Liver (tissue), 9 donors: ENCODE measurements around the gene POU2F3. TPM values are rescaled to one million over a fixed set of nuclear protein-coding genes. Genes with fewer than 3 reads are reported as not detected.

Experiments used
- DNase-seq: peaks from one replicate; pipeline ENCODE4 v3.0.0-alpha.2; 2017; ENCODE audit warnings: low spot score
- H3K27ac ChIP-seq, 2 donors: one replicate each; pipeline ENCODE4 v1.7.0; 2013; ENCODE audit warnings: inconsistent platforms in 2 of 2, low read length in 2 of 2, control low read depth in 1 of 2, low read depth in 1 of 2, mild to moderate bottlenecking in 1 of 2
- H3K27me3 ChIP-seq, 4 donors: one replicate each; pipeline versions ENCODE4 v1.6.1 to v1.7.0; 2013; ENCODE audit warnings: low read length in 3 of 4, inconsistent platforms in 1 of 4, mild to moderate bottlenecking in 1 of 4, moderate library complexity in 1 of 4; ENCODE audit not compliant: control insufficient read depth in 4 of 4, insufficient read depth in 4 of 4
- H3K36me3 ChIP-seq, 4 donors: one replicate each; pipeline versions ENCODE4 v1.6.1 to v1.7.0; 2013; ENCODE audit warnings: low read length in 3 of 4, mild to moderate bottlenecking in 3 of 4, low read depth in 1 of 4, moderate library complexity in 1 of 4; ENCODE audit not compliant: control insufficient read depth in 4 of 4, insufficient read depth in 3 of 4
- H3K4me1 ChIP-seq, 4 donors: one replicate each; pipeline versions ENCODE4 v1.6.1 to v1.7.0; 2013; ENCODE audit warnings: low read length in 3 of 4, mild to moderate bottlenecking in 3 of 4, moderate library complexity in 1 of 4; ENCODE audit not compliant: control insufficient read depth in 4 of 4, insufficient read depth in 4 of 4
- H3K4me3 ChIP-seq, 3 donors: one replicate each; pipeline versions ENCODE4 v1.6.1 to v1.7.0; 2013; ENCODE audit warnings: low read length in 3 of 3, control low read depth in 1 of 3, low read depth in 1 of 3, mild to moderate bottlenecking in 1 of 3
- H3K9ac ChIP-seq, 2 donors: one replicate each; pipeline ENCODE4 v1.7.0; 2013; ENCODE audit warnings: low read length in 2 of 2, mild to moderate bottlenecking in 2 of 2, moderate library complexity in 2 of 2, control low read depth in 1 of 2, low read depth in 1 of 2
- H3K9me3 ChIP-seq, 4 donors: one replicate each; pipeline versions ENCODE4 v1.6.1 to v1.7.0; 2013; ENCODE audit warnings: low read length in 3 of 4; ENCODE audit not compliant: control insufficient read depth in 4 of 4
- FOXA1 ChIP-seq: IDR thresholded peaks from 2 replicates; pipeline ENCODE4 v1.6.1; 2016; ENCODE audit warnings: antibody characterized with exemption
- GABPA ChIP-seq, 2 donors: IDR thresholded peaks in 1 of 2; conservative IDR thresholded peaks in 1 of 2; 2 replicates each; pipeline ENCODE4 v1.6.1; 2016; ENCODE audit warnings: antibody characterized with exemption in 2 of 2, mild to moderate bottlenecking in 1 of 2, moderate library complexity in 1 of 2
- HNF4A ChIP-seq, 2 donors: conservative IDR thresholded peaks; 2 replicates each; pipeline ENCODE4 v1.6.1; 2016; ENCODE audit warnings: antibody characterized with exemption in 2 of 2, mild to moderate bottlenecking in 2 of 2
- HNF4G ChIP-seq: IDR thresholded peaks from 2 replicates; pipeline ENCODE4 v1.6.1; 2016; ENCODE audit warnings: antibody characterized with exemption
- JUND ChIP-seq, 2 donors: IDR thresholded peaks; 2 replicates each; pipeline ENCODE4 v1.6.1; 2016; ENCODE audit warnings: antibody characterized with exemption in 2 of 2
- NR2F2 ChIP-seq: IDR thresholded peaks from 2 replicates; pipeline ENCODE4 v1.6.1; 2016; ENCODE audit warnings: antibody characterized with exemption
- RXRA ChIP-seq, 2 donors: IDR thresholded peaks; 2 replicates each; pipeline ENCODE4 v1.6.1; 2017 to 2018; ENCODE audit warnings: antibody characterized with exemption in 2 of 2, mild to moderate bottlenecking in 1 of 2
- SP1 ChIP-seq: IDR thresholded peaks from 2 replicates; pipeline ENCODE4 v1.6.1; 2018; ENCODE audit warnings: antibody characterized with exemption, mild to moderate bottlenecking
- TAF1 ChIP-seq: conservative IDR thresholded peaks from 2 replicates; pipeline ENCODE4 v1.6.1; 2016; ENCODE audit warnings: antibody characterized with exemption, mild to moderate bottlenecking
- YY1 ChIP-seq: IDR thresholded peaks from 2 replicates; pipeline ENCODE4 v1.6.1; 2016; ENCODE audit warnings: antibody characterized with exemption, mild to moderate bottlenecking
- whole genome bisulfite sequencing: extraction: QIAGEN DNeasy Blood & Tissue Kit; methylation state at CpG from one replicate; pipeline ENCODE4 v1.1.7; 2013; 5-methylcytosine and 5-hydroxymethylcytosine counted together
- polyA plus RNA-seq, 2 donors: library from polyadenylated mRNA; stranded (reverse) in 1 of 2; unstranded in 1 of 2; fragments of 200-250 nt in 1 of 2; fragments of >200 nt in 1 of 2; fragmentation: Nextera tagmentation in 1 of 2; extraction: Ambion mirVana in 1 of 2; gene quantifications; one replicate each; pipeline versions ENCODE4 v1.2.1 to v1.2.3, GENCODE V29; 2013 to 2015
- total RNA-seq, 2 donors: library from RNA; depleted of rRNA; stranded (reverse); fragments of >200 nt; gene quantifications; one replicate each; pipeline ENCODE4 v1.2.3, GENCODE V29; 2014
- TF ChIP-seq, protein P1 (sequence below): IDR thresholded peaks from 2 replicates; pipeline ENCODE4 v1.6.1; 2016; ENCODE audit warnings: antibody characterized with exemption, mild to moderate bottlenecking
- TF ChIP-seq, protein P2 (sequence below): IDR thresholded peaks from 2 replicates; pipeline ENCODE4 v1.6.1; 2016; ENCODE audit warnings: antibody characterized with exemption
- TF ChIP-seq, protein P3 (sequence below): IDR thresholded peaks from 2 replicates; pipeline ENCODE4 v1.6.1; 2016; ENCODE audit warnings: antibody characterized with exemption
- donor health status: healthy.
- donor health status: healthy.
- donor health status: healthy.
- donor health status: healthy.
- donor health status: healthy.

The POU2F3 gene
- total and polyA plus RNA-seq, 4 donors, result not detected

DNA sequence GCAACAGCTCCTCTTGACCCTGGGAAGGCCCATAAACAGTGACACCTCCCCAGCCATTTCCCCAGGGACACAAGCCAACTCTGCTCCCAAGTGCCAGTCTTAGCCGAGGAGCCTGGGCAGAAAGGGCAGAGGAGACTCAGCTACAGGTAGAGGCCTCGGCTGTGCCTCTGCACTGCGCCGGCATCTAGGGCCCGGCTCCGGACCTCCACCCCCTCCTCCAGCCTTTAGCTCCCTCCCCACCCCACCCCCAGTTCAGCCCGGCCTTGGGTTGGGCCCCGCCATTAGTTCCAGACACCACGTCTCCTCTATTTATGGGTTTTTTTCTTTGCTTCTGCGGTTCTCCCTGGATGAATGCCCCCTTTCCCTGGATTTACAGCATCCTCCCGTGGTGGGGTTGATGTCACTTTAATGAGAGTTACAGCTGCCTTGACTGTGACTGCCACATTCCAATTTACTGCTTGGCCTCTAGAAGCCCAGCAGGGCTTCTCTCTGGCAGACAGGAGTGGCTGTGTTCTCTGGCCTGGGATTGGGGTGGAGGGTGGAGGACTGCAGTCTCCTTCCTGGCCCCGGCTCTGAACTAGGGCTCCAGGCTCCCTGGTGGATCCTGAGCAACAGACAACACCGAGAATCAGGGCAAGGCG, 42.6 kb upstream of the POU2F3 start:
- TF ChIP-seq NR2F2, result no peak
- TF ChIP-seq, protein P1, sequence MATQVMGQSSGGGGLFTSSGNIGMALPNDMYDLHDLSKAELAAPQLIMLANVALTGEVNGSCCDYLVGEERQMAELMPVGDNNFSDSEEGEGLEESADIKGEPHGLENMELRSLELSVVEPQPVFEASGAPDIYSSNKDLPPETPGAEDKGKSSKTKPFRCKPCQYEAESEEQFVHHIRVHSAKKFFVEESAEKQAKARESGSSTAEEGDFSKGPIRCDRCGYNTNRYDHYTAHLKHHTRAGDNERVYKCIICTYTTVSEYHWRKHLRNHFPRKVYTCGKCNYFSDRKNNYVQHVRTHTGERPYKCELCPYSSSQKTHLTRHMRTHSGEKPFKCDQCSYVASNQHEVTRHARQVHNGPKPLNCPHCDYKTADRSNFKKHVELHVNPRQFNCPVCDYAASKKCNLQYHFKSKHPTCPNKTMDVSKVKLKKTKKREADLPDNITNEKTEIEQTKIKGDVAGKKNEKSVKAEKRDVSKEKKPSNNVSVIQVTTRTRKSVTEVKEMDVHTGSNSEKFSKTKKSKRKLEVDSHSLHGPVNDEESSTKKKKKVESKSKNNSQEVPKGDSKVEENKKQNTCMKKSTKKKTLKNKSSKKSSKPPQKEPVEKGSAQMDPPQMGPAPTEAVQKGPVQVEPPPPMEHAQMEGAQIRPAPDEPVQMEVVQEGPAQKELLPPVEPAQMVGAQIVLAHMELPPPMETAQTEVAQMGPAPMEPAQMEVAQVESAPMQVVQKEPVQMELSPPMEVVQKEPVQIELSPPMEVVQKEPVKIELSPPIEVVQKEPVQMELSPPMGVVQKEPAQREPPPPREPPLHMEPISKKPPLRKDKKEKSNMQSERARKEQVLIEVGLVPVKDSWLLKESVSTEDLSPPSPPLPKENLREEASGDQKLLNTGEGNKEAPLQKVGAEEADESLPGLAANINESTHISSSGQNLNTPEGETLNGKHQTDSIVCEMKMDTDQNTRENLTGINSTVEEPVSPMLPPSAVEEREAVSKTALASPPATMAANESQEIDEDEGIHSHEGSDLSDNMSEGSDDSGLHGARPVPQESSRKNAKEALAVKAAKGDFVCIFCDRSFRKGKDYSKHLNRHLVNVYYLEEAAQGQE, result no peak
- TF ChIP-seq RXRA (IDR thresholded peaks at IDR 0.05), result no peak
- TF ChIP-seq, protein P2, sequence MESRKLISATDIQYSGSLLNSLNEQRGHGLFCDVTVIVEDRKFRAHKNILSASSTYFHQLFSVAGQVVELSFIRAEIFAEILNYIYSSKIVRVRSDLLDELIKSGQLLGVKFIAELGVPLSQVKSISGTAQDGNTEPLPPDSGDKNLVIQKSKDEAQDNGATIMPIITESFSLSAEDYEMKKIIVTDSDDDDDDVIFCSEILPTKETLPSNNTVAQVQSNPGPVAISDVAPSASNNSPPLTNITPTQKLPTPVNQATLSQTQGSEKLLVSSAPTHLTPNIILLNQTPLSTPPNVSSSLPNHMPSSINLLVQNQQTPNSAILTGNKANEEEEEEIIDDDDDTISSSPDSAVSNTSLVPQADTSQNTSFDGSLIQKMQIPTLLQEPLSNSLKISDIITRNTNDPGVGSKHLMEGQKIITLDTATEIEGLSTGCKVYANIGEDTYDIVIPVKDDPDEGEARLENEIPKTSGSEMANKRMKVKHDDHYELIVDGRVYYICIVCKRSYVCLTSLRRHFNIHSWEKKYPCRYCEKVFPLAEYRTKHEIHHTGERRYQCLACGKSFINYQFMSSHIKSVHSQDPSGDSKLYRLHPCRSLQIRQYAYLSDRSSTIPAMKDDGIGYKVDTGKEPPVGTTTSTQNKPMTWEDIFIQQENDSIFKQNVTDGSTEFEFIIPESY, result no peak
- TF ChIP-seq FOXA1, result no peak
- TF ChIP-seq, protein P3, sequence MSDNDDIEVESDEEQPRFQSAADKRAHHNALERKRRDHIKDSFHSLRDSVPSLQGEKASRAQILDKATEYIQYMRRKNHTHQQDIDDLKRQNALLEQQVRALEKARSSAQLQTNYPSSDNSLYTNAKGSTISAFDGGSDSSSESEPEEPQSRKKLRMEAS, result no peak
- TF ChIP-seq JUND (IDR thresholded peaks at IDR 0.05), result no peak
- no peak for TF ChIP-seq YY1
- TF ChIP-seq GABPA (IDR thresholded peaks at IDR 0.05 in 1 of 2, conservative IDR thresholded peaks at IDR 0.05 in 1 of 2), result no peak
- no peak for TF ChIP-seq TAF1
- WGBS, result 78% methylated on average over 14 of the region's 14 CpGs
- Histone ChIP-seq H3K9ac (peak overlapping the region in 1 of 2 donors; percentile 36), H3K4me3 (no peak overlapping the region), H3K27me3 (no peaks in the 10 kb centered on the region), H3K4me1 (peaks cover 4 to 52% (median 36%) of the 10 kb centered on the region in 4 donors), H3K9me3 (no peaks in the 10 kb centered on the region), H3K36me3 (no peaks in the 10 kb centered on the region), H3K27ac (peak overlapping the region in 1 of 2 donors; percentile 24)
- DNase-seq, result no peak

DNA sequence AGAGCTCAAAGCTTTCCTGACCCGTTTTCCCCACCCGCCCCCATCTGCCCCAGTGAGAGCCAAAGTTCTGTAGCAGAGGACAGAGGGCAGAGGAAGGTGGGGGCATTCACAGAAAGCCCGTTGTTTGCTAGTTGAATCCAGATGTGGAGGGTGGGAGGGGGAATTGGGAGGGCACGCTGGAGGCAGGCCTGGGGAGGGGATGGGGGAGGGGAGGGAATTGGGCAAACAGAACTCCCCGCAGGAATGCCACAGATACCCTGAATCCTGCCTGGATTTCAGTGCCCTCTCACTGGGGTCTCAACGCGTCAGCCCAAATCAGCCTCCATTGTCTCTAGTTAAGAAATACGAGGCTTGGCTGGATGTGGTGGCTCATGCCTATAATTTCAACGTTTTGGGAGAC, 42.0 kb upstream of the POU2F3 start:
- no peaks in the 10 kb centered on the region for H3K36me3 ChIP-seq
- peak in 1 of 2 donors; percentile 41 for TF ChIP-seq HNF4A (conservative IDR thresholded peaks at IDR 0.05)
- no peak for TF ChIP-seq GABPA (IDR thresholded peaks at IDR 0.05 in 1 of 2, conservative IDR thresholded peaks at IDR 0.05 in 1 of 2)
- TF ChIP-seq SP1, result no peak
- H3K27ac ChIP-seq, result no peak overlapping the region
- H3K4me1 ChIP-seq, result peaks cover 4 to 47% (median 31%) of the 10 kb centered on the region in 4 donors
- no peak overlapping the region for H3K9ac ChIP-seq
- H3K4me3 ChIP-seq, result no peak overlapping the region
- no peaks in the 10 kb centered on the region for H3K27me3 ChIP-seq
- H3K9me3 ChIP-seq, result no peaks in the 10 kb centered on the region
- DNase-seq, result no peak
- WGBS, result 45% methylated on average over 9 of the region's 9 CpGs

DNA sequence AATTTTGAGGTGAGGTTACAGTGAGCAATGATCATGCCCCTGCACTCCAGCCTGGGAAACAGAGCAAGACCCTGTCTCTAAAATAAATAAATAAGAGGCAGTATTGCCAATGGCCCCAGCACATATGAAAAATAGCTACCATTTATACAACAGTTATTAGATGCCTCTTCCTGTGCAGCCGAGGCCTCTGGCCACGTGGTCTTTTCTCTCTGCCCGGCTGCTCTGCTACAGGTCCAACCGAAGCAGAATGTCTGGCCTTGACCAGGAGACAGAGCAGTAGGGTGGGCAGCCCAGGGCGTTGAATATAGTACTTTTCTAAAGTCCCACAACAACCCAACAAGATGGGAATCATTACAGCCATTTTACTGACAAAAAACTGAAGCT, 41.5 kb upstream of the POU2F3 start:
- 72% methylated on average over 5 of the region's 5 CpGs for WGBS
- no peak overlapping the region for H3K4me3 ChIP-seq
- H3K27ac ChIP-seq, result peak overlapping the region in 1 of 2 donors; percentile 3
- no peaks in the 10 kb centered on the region for H3K36me3 ChIP-seq
- H3K9ac ChIP-seq, result no peak overlapping the region
- H3K27me3 ChIP-seq, result no peaks in the 10 kb centered on the region
- H3K9me3 ChIP-seq, result no peaks in the 10 kb centered on the region
- TF ChIP-seq, protein P1, result no peak
- TF ChIP-seq RXRA (IDR thresholded peaks at IDR 0.05), result no peak
- no peak for TF ChIP-seq NR2F2
- no peak for TF ChIP-seq HNF4G
- H3K4me1 ChIP-seq, result peaks cover 4 to 43% (median 27%) of the 10 kb centered on the region in 4 donors
- no peak for DNase-seq
